HG02943 (cell line): Measurements from ENCODE around the gene OTUB2.

Source experiments
- ATAC-seq: cut with Tn5 transposase; IDR thresholded peaks from one replicate; pipeline ENCODE4 v1.9.1; 2021; ENCODE audit warnings: mild to moderate bottlenecking, low read depth, moderate library complexity; ENCODE audit not compliant: unreplicated experiment

OTUB2 gene

GRCh38 chr14:94026173-94026888 is at the start of gene OTUB2:
Gene OTUB2, plus strand, starts transcription at chr14:94026340. Its CDS starts 198 bp downstream, at chr14:94026538.
- ATAC-seq: peak; percentile 99

- ATAC-seq: no peak
Measured at GRCh38 chr14:93976477-93977057, 49.6 kb upstream of the OTUB2 start, which contains the start of gene ASB2. Gene ASB2, minus strand, starts transcription at chr14:93976570. Its CDS starts 12,031 bp downstream, at chr14:93964539.

GRCh38 chr14:93977171-93977570 is 49.0 kb upstream of the OTUB2 start:
- ATAC-seq: no peak

- peak; percentile 69 for ATAC-seq
Measured at GRCh38 chr14:93977790-93978581, 48.2 kb upstream of the OTUB2 start.

GRCh38 chr14:93978735-93979134 is 47.4 kb upstream of the OTUB2 start:
- ATAC-seq: peak; percentile 4

GRCh38 chr14:93980456-93981201 is 45.5 kb upstream of the OTUB2 start:
- no peak for ATAC-seq

GRCh38 chr14:93981316-93982229 is 44.6 kb upstream of the OTUB2 start:
- ATAC-seq: no peak

- ATAC-seq: no peak
Measured at GRCh38 chr14:93982230-93983007, 43.7 kb upstream of the OTUB2 start.

GRCh38 chr14:93984070-93984469 is 42.1 kb upstream of the OTUB2 start:
- ATAC-seq: no peak

- ATAC-seq: no peak
Measured at GRCh38 chr14:93984987-93985410, 41.1 kb upstream of the OTUB2 start.

GRCh38 chr14:93986955-93987354 is 39.2 kb upstream of the OTUB2 start:
- no peak for ATAC-seq

GRCh38 chr14:93987376-93987775 is 38.8 kb upstream of the OTUB2 start:
- no peak for ATAC-seq

- no peak for ATAC-seq
Measured at GRCh38 chr14:93987815-93988476, 38.2 kb upstream of the OTUB2 start.

- no peak for ATAC-seq
Measured at GRCh38 chr14:93989939-93990338, 36.2 kb upstream of the OTUB2 start.

- ATAC-seq: no peak
Measured at GRCh38 chr14:93991212-93991611, 34.9 kb upstream of the OTUB2 start.

GRCh38 chr14:93991649-93992048 is 34.5 kb upstream of the OTUB2 start:
- no peak for ATAC-seq

GRCh38 chr14:93993382-93993781 is 32.8 kb upstream of the OTUB2 start:
- no peak for ATAC-seq

GRCh38 chr14:93994919-93995682 is 31.0 kb upstream of the OTUB2 start:
- no peak for ATAC-seq
